ENCODE data around the gene PPP1CC.
A peak's percentile ranks its signal among the peaks of the same experiment; 100 is the strongest.
"Not testable (repeated sequence)": the region's sequence is repeated elsewhere in the genome, so short reads cannot be mapped to it uniquely, and the experiment has no call there.

The PPP1CC gene

DNA sequence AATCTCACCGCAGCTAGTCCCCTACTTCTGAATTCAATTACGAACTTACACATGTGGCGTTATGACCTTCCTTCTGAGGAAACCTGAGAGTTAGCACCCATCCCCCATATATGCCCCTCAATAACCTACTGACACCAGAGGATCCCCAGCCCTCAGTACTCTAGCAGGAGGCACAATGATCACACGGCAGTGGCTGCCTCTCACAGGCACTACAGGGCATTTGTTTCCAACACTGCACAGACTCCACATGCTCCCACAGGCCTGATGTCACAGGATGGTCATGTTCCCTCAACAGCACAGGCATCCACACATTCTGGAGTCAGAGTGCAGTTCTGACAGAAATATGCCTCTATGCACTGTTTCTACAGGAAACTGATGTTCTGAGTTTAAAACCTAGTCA, 17.4 kb downstream of the PPP1CC start:
- no peak for DNase-seq (ENCODE audit: low spot score)

DNA sequence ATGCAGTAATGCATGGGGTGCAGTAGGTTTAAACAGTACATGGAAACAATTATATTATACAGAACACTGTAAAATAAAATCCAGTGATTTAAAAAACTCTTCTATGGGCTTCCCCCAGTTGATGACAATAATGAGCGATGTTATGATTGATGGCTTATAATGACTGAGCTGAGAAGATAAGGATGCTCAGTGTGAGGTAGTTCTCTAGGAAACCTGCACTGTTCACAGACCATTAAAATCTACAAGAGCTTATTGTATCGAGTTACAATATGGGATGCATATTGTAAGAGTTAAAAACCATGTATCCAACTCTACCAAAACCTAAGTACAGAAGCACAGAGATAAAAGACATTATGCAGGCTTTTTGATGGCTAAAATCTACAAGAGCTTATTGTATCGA, 19.8 kb downstream of the PPP1CC start:
- not testable (repeated sequence) for DNase-seq (ENCODE audit: low spot score)

DNA sequence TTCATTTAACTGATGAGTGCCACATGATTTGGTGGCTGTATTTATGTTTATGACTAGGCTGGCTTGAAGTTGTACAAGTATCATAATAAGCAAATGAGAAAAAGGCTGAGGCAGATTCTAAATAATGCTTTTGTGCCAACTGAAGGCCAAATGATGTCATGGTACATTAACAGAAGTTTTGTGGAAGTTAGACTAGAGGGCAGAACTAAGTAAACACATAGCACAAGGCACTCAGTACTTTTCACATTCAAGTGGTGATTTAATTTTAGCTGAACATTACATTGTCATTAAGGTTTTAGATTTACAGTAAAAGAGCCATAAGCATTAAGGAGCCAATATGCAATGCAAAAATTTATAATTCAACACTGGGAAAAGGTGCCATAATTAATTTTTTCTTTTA, 21.1 kb downstream of the PPP1CC start:
- DNase-seq (ENCODE audit: low spot score): no peak

DNA sequence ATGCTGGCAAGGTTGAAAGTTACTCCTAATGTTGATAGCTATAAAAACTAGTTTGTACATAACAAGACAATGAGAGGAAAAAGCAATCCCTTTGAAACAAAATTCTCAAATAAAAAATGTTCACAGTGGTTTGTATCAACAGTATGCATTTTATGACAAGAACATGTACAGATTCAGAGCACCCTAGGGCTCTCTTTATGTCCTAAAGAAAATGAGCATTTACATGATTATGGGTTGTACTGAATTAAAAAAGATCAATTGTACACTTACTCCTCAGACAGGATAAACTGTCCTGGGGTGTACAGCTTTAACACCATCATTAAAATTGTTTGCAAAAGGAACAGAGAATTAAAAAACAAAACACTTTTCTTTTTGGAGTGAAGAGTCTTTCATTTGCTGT, 22.2 kb downstream of the PPP1CC start:
- DNase-seq (ENCODE audit: low spot score): no peak

DNA sequence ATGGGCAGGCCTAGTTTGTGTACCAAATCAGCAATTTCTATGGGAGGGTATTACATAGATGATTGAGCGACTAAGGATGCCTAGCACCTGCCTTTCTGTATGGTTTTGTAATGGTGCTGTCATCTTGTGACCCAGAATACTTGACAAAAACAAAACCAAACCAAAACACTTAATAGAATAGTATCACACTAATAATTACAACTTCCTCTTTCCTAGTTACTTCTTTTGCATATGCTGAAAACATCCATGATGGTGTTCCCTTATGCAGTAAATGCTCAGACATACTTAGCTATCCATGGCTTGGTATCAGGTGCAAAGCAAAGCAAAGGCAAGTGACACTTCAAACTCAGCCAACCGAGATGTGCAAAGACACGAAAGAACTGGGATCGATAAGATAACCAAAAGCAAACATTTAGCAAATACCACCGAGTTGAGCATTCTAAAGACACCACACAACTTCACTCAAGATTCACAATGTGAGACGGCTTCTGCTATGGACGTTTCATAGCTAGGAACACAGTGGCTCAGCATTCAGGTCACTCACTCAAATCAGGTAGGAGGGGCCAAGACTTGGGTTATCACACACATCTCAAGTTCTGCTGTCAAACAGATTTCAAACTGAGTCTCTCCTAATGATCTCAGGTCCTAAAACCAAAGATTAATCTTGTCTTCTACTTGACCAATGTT, 24.3 kb downstream of the PPP1CC start:
- no peak for DNase-seq (ENCODE audit: low spot score)

DNA sequence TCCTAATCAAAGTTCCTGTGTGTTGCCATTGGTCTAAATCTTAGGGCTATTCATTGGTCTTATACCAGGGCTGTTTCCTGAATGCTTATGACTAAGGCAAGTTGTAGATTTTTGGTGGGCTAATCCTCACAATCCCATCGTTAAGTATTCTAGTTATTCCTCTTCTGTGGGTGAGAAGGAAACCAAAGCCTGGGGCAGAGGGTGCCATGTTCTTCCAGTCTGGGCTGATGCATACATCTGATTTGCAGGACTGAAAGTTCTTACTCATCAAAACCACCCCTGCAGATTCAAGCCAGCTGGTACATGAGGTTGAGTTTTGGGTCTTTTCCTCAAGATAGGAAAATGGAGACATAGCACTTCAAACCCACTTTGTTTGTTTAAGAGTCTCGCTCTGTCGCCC, 25.7 kb downstream of the PPP1CC start:
- DNase-seq (ENCODE audit: low spot score): no peak

DNA sequence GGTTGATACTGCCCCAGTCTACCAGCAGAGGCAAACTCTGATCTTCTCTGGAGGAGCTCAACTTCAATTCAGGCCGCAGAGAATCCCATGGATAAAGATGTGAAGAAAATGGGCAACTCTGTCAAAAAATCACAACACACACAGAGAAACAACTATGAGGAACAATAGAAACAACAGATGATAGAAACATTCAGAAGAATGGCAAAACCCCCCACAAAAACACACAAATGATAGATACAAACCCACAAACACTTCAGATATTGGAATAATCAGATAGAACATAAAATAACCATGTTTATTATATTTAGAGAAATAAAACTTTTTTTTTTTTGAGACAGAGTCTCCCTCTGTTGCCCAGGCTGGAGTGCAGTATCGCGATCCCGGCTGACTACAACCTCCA, 33.8 kb downstream of the PPP1CC start:
- no peak for DNase-seq (ENCODE audit: low spot score)

DNA sequence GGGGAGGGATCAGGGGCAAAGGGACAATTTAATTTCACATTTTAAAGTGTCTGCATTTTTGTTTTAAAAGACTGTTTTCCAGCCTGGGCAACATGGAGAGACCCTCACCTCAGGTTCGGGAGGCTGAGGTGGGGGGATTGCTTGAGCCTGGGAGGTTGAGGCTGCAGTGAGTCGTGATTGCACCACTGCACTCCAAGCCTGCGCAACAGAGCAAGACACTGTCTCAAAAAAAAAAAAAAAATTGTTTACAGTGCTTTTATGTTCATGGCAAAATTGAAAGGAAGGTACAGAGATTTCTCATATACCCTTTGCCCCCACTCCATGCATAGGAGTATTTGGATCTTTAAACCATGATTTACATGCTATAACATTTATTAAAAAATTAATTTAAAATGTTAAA, 37.4 kb downstream of the PPP1CC start:
- DNase-seq (ENCODE audit: low spot score): no peak

DNA sequence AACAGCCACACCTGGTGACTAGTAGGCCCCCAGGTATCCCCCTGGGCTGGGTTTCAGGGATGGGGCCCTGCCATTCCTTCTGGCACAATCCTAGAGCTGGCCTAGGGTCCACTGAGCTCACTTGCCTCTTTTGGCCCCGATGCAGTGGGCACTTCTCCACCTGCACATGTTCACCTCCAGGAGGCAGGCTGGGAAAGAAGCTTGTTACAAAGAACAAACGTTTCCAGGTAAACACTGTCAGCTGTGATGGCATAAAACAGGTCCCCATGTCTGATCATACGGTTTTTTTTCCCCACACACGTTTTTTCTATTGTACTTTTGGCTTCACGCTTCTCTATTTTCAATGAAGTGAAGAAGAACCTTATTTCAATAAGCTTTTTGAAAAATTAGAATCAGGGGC, 37.9 kb downstream of the PPP1CC start:
- DNase-seq (ENCODE audit: low spot score): no peak

DNA sequence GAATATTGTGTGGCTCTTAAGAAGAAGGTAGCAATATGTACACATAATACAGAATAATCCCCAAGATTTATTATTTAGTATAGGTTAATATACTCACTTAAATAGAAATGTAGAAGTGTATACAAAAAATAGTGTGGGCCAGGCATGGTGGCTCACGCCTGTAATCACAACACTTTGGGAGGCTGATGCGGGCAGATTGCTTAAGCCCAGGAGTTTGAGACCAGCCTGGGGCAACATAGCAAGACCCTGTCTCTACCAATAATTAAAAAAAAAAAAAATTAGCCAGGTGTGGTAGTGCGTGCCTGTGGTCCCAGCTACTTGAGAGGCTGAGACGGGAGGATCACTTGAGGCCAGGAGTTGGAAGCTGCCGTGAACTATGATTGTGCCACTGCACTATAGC, 38.5 kb downstream of the PPP1CC start:
- no peak for DNase-seq (ENCODE audit: low spot score)

DNA sequence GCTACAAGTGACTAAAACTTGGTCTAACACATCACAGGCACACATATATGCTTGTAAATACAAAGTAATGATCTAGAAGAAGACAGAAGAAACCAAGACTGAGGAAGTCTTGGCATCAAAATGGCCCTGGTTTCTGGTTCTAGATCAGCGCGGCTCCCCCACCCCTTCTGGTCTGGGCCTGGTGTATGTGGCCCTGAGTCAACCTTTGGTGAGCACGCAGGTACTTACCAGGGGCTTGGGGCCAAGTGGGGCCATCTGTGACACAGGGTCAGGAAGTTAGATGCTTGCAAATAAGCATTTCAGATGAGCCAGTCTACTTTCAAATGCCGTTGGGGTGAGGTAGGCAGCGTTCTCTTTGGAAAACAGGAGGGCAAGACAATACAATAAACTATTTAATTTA, 40.6 kb downstream of the PPP1CC start:
- DNase-seq (ENCODE audit: low spot score): no peak

DNA sequence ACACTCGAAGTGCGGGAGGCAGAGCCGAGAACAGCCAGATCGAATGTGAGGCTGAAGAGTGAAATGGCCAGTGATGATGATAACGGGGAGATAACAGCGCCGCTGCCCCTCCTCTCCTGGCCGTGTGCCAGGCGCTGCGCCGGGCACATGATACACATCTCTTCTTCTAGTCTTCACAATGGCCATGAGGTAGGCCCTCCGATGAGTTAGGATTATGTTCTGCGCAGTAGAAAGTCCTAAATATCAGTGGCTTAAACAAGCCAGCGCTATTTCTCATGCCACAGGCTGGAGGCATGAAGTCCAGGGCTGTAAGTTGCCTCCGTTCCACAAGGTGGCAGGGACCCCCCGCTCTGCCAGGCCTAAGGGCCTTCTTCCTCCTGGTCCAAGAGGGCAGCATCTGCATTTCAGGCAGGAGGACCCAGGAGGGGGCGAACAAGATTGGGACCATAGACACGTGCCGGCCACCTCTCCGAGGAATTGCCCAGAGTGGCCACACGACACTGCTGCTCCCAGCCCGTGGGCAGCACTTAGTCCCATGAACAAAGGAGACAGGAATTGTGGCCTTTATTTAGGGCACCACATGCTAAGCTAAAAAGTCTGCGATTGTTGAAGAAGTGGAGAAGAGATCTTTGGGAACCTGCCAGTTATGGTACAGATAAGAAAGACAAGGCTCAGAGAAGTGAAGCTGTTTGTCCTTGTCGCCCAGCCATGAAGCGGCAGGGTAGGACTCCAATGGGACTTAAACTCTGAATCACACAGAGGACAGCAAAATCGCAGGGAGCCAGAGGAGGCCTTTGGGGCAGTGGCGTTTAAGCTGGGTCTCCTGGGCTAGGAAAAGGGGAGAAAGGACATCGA, 42.9 kb downstream of the PPP1CC start:
- DNase-seq (ENCODE audit: low spot score): peak; percentile 78

DNA sequence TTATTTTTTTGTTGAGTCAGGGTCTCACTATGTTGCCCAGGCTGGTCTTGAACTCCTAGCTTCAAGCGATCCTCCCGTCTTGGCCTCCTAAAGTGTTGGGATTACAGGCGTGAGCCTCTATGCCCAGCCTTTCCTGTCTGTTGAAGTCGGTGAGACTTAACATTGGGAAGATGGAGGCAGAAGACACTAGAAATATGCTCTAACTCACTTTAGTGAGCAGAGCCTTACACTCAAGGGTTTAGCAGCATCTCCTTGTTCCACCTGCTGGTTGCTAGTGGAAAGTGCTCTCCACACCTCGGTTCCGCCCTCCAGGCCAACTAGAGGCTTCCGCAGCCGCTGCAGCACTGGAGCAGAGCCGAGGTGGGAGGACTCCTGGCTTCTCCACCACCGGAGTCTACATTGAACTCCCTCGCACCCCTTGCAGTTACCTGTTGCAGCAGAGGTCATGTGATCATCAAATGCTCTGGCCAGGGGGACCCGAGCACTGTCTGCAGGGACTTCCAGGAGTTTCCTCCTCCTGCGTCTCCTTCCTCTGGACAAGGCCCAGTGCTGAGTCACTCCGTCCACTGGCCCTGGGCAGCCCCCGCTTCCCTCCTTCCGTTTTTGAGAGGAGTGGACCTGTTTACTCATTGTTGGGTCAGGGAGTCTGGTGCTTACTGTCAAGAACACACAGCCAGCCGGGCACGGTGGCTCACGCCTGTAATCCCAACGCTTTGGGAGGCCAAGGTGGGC, 44.4 kb downstream of the PPP1CC start:
- peak; percentile 87 for DNase-seq (ENCODE audit: low spot score)

DNA sequence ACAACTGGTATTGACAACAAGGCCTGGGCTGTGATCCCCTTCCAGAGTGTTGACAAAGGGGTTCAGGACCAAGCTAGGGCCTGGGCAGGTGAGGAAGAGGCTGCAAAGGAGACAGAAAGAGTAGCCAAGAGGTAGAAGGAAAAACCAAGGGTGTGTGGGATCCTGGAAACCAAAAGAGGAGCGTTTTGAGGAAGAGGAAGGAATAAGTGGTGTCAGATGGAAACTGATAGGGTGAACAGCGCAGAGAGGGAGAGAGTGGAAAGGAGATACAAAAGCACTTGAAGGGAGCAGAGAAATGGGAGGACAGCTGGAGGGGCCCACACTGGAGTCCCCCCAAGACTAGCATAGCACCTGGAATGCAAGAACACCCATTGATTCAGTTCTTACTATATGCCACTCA, 45.5 kb downstream of the PPP1CC start:
- DNase-seq (ENCODE audit: low spot score): no peak

DNA sequence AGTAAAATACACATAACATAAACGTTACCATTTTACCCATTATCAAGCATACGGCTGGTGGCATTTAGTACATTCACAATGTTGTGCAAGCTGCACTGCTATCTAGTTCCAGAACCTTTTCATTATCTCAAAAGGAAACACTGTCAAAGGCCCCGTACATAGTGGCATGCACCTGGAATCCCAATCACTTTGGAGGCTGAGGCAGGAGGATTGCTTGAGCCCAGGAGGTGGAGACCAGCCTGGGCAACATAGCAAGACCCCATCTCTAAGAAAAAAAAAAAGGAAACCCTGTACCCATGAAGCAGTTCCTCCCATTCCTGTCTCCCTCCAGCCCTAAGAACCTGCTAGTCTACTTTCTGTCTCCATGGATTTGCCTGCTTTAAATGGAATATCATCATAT, 46.4 kb downstream of the PPP1CC start:
- no peak for DNase-seq (ENCODE audit: low spot score)

DNA sequence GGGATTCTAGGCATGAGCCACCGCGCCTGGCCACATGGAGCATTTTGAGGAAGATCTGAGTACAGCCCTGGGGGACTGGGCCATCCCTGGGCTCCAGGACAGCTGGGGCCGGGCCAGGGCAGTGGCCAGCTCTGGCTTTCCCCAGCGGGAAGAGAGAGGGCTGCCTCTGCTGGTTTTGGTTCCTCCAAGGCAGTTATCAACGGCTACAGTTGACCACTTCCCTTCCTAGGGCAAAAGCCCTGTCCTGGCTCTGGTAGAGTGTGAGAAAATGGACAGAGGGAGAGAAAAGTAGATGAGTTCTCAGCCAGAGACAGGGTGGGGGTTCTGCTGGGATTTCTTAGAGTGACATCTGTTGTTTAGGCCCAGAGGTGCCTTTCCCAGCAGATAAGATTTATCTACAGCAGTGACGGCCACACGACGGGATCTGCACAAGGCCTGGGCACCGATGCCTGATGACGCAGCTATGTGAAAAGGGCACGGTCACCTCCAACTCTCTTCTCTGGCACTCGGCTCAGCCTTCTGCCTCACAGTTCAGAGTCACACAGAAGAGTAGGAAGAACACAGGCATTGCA, 48.3 kb downstream of the PPP1CC start:
- no peak for DNase-seq (ENCODE audit: low spot score)

DNA sequence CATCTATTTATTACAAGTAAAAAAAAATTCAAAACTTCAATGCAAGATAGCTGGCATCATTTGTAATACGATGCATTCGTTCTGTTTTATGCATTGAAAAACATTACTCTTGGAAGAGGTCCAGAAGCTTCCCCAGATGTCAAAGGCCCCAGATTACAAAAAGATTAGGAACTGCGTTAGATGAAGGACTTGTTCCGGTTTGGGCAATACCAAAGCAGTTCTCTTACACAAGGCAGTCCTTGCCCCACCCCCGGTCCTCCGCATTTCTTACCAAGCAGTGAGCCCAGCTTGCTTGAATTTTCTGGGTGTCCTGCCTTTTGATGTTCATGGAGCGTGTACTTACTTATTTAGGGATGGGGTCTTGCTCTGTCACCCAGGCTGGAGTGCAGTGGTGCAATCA, 49.0 kb downstream of the PPP1CC start:
- no peak for DNase-seq (ENCODE audit: low spot score)

DNA sequence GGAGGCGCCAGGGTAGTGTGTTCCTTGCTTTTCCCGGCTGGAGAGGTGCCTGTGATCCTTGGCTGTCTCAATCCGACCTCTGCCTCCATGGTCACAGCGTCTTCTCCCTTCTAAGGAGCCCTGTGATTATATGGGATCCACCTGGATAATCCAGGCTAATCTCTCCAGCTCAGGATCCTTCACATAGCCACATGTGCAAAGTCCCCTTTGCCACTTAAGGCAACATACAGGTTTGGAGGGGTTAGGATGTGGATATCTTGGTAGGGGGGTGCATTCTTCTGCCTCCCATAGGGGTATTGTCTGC, 52.6 kb downstream of the PPP1CC start:
- no peak for DNase-seq (ENCODE audit: low spot score)

DNA sequence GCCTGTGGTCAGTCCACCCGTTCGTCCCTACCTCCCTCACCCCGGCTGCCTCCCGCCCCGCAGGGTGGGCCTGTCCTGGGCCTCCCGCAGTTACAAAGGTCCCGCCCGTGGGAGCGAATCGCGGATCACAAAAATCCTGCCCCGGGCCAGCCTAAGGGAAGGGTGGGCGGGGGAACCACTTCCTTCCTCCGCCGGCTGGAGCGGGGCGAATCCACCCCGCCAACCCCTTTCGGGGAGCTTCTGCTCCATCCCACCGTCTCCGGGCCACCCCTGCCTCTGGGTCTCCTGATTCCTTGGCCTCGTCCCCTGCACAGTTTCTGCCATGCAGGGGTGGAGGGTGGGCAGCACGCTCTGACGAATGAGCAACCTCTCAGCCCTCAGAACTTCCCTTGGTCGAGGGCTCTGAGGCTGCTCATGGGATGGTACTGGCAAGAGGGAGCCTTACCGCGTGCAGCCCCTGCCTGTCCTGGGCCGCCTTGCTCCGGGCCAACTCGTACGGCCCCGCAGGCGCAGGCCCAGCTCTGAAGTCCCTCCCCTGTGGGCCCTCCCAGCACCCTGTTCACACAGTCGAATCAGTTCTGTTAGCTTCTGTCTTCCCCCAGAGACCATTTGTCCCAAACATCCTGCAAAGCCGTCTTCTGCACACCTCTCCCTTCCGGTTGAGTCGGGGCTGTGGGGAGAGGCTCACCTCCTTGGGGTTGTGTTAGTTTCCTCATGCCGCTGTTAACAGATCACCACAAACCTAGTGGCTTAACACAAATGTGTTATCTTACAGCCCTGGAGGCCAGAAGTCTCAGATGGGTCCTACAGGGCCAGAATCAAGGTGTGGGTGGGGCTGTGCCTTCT, 53.2 kb downstream of the PPP1CC start:
- DNase-seq (ENCODE audit: low spot score): no peak

DNA sequence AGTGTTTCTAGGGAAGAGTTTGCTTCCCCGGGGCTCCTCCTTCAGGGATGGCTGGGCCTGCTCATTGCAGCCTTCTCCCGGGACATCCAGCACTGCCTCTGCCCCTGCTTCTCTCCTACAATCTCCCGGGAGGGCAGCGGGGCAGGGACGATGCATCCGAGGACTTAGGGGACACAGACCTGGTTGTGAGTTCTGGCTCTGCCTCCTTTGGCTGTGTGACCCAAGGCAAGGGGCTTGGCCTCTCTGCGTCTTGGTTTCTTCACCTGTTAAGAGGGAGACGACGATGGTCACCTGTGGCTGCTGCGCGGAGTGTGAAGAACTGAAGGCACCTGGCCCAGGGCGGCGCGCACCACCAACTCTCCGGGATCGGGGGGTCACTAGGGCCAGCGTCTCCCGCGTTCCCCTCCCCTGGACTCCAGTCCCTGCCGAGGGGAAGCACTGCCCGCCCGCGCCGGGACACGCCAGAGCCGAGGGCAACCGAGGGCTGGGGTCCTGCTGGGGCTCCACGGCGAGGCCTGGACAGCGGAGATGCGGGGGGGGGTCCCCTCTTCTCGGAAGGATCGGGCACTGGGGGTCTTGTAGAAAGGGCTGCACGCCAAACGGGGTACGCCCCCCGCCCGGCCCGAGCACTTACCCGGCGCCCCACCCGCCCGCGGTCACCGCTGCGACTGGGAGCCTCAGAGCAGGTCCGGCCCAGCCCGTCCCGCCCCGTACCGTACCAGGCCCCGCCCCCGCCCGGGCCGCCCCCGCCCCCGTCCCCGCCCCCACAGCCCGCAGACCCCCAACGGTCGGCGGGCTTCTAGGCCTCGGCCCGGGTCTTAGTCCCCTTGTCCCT, 54.0 kb downstream of the PPP1CC start, which contains the start of gene HVCN1:
Gene HVCN1, minus strand, starts transcription at position 670 of the 835 bp plus-strand sequence. CDS start 5,870 bp downstream, outside the sequence.
- DNase-seq (ENCODE audit: low spot score): no peak

Measured in SK-N-DZ (cell line).